ENCODE results near the gene LHX1.

The LHX1 gene

GRCh38 chr17:36945959-36946725 is 8.9 kb downstream of the LHX1 start:
- Histone ChIP-seq H3K27me3 (replicated peaks; ENCODE audit: control insufficient read depth, insufficient read depth, low read length) (peaks cover 3% of the 10 kb centered on the region; the same call in 1 of the 2 replicates), H3K4me3 (replicated peaks; ENCODE audit: low read depth, low read length) (no peak overlapping the region), H3K36me3 (ENCODE audit: control insufficient read depth, insufficient read depth, low read length) (no peaks in the 10 kb centered on the region)
- TF ChIP-seq CTCF (IDR thresholded peaks at IDR 0.05; ENCODE audit: insufficient read depth, low read length, poor library complexity, severe bottlenecking) = no peak
- DNase-seq (ENCODE audit: extremely low read depth, insufficient read length) = no peak

GRCh38 chr17:36946726-36947091 is 9.4 kb downstream of the LHX1 start:
- no peak for TF ChIP-seq CTCF (IDR thresholded peaks at IDR 0.05; ENCODE audit: insufficient read depth, low read length, poor library complexity, severe bottlenecking)
- no peak for DNase-seq (ENCODE audit: extremely low read depth, insufficient read length)
- Histone ChIP-seq H3K36me3 (ENCODE audit: control insufficient read depth, insufficient read depth, low read length) (no peaks in the 10 kb centered on the region), H3K4me3 (replicated peaks; ENCODE audit: low read depth, low read length) (no peak overlapping the region), H3K27me3 (replicated peaks; ENCODE audit: control insufficient read depth, insufficient read depth, low read length) (peaks cover 3% of the 10 kb centered on the region; the same call in 1 of the 2 replicates)

GRCh38 chr17:36947922-36948716 is 10.8 kb downstream of the LHX1 start:
- DNase-seq (ENCODE audit: extremely low read depth, insufficient read length) = no peak
- TF ChIP-seq CTCF (IDR thresholded peaks at IDR 0.05; ENCODE audit: insufficient read depth, low read length, poor library complexity, severe bottlenecking) = no peak
- Histone ChIP-seq H3K27me3 (replicated peaks; ENCODE audit: control insufficient read depth, insufficient read depth, low read length) (peaks cover 3% of the 10 kb centered on the region; the same call in 1 of the 2 replicates), H3K36me3 (ENCODE audit: control insufficient read depth, insufficient read depth, low read length) (peaks cover 5% of the 10 kb centered on the region; the same call in 1 of the 2 replicates), H3K4me3 (replicated peaks; ENCODE audit: low read depth, low read length) (peak overlapping the region; percentile 92)

GRCh38 chr17:36948717-36949460 is 11.6 kb downstream of the LHX1 start, which contains the start of gene AATF:
Gene AATF, plus strand, starts transcription at chr17:36948954. Its CDS starts 172 bp downstream, at chr17:36949126.
- peak within 1 kb of the TSS; percentile 92 for H3K4me3 ChIP-seq (replicated peaks; ENCODE audit: low read depth, low read length)
- DNase-seq (ENCODE audit: extremely low read depth, insufficient read length) = peak; percentile 100
- TF ChIP-seq CTCF (IDR thresholded peaks at IDR 0.05; ENCODE audit: insufficient read depth, low read length, poor library complexity, severe bottlenecking) = no peak
- peaks cover 3% of the 10 kb centered on the region; the same call in 1 of the 2 replicates for H3K27me3 ChIP-seq (replicated peaks; ENCODE audit: control insufficient read depth, insufficient read depth, low read length)
- peaks cover 10% of the 10 kb centered on the region for H3K36me3 ChIP-seq (ENCODE audit: control insufficient read depth, insufficient read depth, low read length)

- no peak for DNase-seq (ENCODE audit: extremely low read depth, insufficient read length)
- H3K27me3 ChIP-seq (replicated peaks; ENCODE audit: control insufficient read depth, insufficient read depth, low read length) = peaks cover 3% of the 10 kb centered on the region; the same call in 1 of the 2 replicates
- peak overlapping the region; percentile 92 for H3K4me3 ChIP-seq (replicated peaks; ENCODE audit: low read depth, low read length)
- TF ChIP-seq CTCF (IDR thresholded peaks at IDR 0.05; ENCODE audit: insufficient read depth, low read length, poor library complexity, severe bottlenecking) = no peak
- peaks cover 11% of the 10 kb centered on the region for H3K36me3 ChIP-seq (ENCODE audit: control insufficient read depth, insufficient read depth, low read length)
These were observed 12.2 kb downstream of the LHX1 start for GRCh38 chr17:36949461-36949927.

All from GM06990 (cell line).